NCI-H2227 treated with DMSO at 0.1 percent for 48 hours (cell line): Measurements from ENCODE around the gene ALOX5AP.
A peak's percentile ranks its signal among the peaks of the same experiment; 100 is the strongest.

Experiments used
- DNase-seq: peaks from one replicate; lab custom pipeline; 2025; lab: John Stamatoyannopoulos, UW

Gene ALOX5AP

DNA sequence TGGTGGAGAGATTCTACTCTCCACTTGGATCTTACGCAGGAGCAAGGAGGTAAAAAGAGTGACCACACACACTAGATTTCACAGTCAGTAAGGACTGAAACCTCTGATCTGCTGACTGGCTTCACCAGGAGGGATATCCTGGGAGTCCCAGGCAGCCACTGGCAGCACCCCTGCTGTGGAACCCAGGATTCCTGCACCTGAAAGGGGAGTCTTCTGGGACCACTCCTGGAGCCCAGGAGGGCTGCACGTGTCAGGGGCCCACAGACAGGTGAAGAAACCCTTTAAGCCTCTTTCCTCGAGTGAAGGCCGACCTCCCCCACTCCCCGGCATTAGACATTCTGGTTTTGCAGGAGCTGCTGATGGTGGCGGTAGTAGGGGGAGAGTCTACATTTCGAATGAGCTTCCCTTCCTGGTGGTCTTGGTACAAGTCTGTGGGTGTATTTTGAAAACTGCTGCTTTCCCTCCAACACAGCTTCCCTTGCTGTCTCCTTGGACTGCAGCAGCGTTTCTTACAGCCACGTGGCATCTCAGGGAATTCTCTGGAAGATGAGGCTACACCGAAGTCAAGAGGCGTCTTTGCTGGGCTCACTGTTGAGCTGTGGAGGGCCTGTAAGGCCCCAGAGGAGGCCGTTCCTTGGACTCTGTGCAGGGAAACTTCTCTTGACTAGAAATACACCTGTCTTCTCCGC, 62.6 kb downstream of the ALOX5AP start:
- DNase-seq: no peak

DNA sequence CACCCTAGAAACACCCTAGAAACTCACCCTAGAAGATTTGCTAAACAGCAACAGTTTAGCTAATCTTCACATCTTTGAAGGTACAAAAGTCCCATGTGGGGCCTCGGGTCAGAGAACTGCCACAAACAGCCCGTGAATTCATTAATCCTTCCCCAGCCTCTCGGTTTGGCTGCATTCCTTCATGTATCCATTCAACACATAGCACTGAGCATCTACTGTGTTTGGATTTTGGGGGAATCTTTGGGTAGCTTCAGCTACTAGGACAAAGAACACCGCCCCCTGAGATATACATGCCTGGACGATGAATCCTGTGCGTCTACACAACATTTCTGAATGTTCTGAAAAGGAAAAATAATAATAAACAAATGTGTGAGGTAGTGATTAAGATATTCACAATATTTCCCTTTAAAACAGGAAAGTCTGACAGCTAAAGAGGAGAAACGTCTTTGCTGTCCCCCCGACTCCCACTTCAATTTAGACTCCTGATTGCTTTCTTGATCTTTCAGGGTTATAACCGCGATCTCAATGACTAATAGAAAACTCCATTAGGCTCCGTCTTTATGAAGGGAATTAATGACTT, 63.5 kb downstream of the ALOX5AP start:
- no peak for DNase-seq

DNA sequence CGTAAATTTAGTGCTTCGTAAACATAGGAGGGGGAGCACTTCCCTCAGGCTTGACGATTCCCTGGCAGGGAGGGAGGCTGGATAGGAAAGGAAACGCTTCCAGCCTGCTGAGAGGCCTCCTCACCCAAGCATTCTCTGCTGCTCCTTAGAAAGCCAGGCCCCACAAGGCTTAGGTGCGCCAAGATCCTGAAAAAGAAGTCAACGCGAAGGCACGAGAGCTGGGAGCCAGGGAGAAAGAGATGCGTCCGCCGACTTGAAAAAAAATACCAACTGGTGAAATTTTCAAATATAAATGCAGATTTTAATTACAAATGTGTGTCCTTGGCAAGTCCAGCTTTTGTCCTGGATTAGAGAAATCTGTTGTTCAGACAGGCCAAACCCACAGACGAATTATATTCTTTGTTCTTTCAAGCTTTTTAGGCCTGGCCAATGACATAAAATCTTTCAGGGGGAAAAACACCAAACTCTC, 64.0 kb downstream of the ALOX5AP start:
- DNase-seq: no peak

DNA sequence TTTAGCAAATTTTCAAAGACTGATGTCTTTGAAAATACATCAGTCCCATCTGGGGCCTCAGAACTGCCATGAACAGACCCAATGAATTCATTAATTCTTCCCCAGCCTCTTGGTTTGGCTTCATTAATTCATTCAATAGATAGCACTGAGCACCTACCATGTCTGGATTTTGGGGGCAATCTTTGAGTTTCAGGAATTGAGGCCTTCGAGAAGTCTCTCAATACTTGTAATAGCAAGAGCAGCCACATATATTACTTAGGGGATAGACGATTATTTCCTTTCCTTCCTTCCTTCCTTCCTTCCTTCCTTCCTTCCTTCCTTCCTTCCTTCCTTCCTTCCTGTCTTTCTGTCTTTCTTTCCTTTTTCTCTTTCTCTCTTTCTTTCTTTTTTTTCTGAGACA, 64.8 kb downstream of the ALOX5AP start:
- DNase-seq: no peak

DNA sequence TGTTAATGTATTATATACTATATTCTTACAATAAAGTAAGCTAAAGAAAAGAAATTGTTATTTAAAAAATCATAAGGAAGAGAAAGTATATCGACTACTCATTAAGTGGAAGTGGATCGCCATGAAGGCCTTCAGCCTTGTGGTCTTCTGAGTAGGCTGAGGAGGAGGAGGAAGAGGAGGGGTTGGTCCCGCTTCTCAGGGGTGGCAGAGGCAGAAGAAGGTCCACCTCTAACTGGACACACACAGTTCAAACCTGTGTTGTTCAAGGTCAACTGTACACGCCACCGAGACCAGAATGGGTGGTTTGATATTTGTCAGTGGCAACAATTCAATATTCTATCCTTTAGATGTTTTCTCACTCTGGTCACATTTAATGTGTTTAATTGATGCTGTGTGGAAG, 67.2 kb downstream of the ALOX5AP start:
- DNase-seq: no peak

DNA sequence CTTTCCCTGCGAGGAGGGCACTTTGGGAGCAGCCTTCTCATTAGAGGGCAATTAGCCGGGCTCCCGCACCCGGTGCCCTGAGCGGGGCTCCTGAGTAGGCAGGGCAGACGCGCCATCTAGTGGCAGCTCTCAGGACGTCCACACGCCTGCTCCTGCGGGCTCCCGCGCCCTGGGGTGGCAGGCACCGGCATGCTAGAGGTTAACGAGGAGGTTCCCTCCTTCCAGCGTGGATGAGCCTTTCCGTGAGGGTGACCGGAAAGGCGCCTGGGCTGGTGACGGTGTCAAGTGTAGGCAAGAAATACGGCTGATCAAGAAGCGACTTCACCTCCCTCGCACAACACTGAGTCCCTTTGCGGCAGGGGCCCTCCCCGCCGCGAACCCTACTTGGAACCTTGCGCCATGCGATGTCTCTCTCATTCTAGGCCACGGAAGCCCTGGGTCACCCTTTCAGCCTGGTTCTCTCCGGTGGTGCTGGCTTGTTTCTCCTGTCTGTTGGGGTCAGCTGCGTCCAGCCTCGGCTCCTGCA, 67.7 kb downstream of the ALOX5AP start:
- DNase-seq: peak; percentile 37

DNA sequence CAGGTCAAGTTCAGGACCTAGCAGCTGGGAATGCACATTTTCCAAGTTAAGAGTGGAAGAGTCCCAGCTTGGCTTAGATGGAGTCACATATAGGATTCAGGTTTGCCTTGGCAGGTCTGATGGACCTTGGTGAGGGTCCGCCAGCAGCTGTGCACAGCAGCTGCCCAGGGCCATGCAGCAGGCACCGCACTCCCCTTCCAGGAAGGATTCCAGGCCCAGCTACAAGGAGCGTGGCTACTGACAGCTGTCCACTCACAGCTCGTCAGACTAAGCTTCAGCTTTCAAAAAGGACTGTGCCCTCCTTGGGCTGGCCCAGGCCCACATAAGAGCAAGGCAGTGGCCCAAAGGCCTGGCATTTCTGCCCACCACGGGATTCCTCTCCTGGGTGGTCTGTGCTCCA, 68.4 kb downstream of the ALOX5AP start:
- no peak for DNase-seq

DNA sequence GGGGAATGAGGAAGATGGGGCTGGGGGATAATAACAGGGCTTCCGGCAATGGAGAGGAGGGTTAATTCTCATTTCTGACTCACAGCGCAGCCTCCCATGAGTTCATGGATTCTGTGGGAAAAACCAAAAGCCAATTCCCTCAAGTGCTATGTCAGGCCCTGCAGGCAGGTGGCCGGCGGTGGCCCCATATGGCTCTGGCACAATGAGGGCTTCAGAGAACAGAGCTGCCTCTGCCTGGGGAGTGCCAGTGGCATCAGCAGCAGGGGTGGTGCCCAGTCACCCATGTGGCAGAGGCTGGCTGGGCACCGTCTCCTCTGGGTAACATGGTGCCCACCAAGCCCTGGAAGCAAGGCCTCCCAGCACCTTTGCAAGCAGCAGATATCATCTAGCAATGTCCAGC, 69.1 kb downstream of the ALOX5AP start:
- no peak for DNase-seq

DNA sequence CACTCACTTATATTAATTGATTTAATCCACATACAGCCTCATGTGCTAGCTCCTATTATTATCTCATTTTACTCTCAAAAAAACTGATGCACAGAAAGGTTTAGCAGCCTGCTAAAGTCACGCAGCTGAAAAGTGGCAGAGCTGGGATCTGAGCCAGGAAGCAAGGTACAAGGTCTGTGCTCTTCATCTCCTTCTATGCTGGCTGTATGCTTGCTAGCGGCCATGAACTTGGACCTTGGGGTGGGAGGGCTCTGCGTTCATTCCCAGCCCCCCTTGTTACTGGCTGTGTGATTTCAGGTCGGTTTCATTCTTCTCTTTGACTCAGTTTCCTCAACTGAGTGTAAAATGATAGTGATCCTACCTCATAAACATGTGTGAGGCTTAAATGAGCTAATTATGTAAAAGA, 69.8 kb downstream of the ALOX5AP start:
- DNase-seq: no peak

DNA sequence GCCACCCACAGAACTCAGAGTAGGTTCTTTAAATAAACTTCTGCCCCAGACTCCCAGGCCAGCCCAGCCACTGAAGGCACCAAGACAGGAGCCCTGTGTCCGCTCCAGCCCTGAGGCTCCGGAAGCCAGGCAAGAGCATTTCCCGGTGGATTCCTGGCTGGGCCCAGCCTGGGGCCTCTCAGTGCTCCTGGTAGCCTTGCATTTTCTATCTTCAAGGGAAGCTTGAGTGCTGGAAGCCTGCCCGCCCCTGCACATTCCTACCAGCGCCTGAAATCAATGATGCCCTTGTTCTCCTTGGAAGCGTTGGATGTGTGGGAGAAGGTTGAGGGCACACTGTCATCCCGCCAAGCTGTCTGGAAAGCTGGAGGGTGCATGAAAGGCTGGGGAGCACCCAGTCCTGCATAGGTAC, 70.3 kb downstream of the ALOX5AP start:
- DNase-seq: no peak

DNA sequence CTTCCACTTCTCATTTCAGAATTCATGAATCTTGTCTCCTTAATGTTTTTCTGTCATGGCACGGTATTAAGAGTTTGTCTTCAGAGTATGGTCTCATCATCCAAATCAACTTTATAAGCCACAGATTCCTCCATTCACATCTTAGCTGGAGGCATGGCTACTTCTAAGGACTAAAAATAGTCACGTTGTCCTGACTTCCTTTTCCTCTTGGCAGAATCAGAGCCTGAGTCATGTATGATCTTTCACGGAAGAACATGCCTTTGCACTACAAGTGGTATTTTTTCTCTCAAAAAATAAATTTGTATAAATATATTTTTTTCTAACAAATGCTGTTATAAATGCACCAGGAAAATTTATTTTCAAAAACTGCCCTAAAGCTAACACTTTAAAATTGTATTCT, 71.4 kb downstream of the ALOX5AP start:
- DNase-seq: no peak

DNA sequence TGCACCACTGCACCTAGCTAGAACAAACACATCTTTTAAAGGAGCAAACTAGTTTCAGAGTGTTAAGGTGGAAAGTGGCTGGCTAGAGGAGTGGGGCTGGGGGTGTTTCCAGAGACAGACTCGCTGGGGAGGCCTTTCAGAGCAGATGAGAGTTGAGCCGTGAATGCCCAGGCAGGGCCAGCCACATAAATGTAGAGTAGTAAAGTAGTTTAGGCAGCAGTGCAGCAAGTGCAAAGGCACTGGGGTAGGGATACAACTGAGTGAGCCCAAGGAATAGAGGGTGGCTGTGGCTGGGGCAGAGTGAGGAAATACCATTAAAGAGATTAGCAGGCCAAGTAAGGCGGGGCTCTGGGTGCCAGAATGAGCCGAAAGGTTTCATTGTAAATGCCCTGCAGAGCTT, 72.0 kb downstream of the ALOX5AP start:
- DNase-seq: no peak

DNA sequence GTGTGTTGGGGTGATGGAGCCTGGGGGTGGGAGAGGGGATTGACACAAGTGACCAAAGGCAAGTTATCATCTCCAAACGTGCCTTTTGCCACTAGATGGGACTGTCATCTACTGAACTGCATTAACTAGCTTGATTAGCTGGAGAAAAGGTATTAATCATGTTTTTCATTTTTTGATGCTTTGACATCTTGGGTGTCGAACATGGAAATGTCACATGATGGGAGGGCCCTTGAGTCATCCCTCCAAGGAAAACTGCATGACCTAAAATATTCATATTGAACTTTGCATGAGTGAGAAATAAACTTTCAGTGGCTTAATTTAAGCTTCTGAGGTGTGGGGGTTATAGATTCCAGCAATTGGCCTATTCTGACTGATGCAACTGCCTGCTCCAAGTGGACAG, 73.3 kb downstream of the ALOX5AP start:
- no peak for DNase-seq

DNA sequence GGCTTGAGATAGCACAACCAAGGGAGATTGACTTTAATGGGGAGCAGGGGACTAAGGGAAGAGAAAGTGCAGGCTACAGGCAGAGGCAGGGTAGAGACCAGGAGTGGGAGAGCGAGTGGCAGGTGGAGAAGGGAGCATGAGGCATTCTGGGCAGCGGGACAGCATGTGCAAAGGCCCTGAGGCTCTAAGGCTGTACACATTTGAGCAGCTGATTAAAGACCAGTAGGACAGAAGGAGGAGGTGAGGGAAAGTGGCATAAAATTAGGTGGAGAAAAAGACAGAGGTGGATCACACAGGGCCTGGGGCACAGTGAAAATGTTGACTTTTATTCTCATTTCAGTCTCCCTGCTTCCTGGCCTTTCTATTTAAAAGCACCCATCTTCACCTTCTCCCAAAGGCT, 74.4 kb downstream of the ALOX5AP start:
- no peak for DNase-seq

DNA sequence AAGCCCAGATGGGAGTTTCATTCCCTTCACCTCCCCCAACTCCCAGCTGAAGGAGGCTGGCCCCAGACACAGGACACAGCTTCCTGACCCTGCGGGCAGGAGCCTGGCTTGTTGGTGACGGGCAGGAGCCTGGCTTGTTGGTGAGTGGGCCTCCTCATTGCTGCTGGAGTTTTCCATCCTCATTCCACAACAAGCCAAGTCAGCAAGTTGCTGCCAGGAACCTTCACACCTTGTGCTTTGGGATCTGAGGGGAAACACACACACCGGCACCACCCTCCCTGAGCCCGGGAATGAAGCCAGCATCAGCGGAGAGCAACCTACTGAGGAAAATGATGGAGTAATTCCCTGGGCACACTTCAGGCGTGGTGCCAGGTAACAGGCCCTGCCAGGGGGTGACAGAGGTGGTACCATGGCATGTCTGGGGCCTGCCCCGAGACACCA, 74.9 kb downstream of the ALOX5AP start:
- no peak for DNase-seq

DNA sequence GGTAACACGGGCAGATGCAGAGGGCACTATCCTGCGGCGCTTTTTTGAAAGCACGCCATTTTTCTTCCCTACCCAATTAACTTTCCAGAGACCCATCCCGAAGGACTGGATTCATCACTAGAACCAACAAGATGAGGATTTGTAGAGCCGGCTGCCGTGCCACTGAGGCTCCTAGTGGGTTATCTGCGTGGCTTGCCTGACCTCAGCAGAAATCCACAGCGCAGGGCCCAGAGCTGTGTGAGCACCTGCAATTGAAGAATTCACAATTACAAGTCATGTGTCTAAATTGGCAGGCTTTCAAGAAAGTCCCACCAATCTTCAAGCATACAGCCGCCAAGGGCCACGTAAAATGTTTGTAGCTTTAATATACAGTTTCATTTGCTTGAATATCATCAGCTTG, 75.5 kb downstream of the ALOX5AP start:
- no peak for DNase-seq
